Measurements from ENCODE around the gene TRIM71.

Gene TRIM71

DNA sequence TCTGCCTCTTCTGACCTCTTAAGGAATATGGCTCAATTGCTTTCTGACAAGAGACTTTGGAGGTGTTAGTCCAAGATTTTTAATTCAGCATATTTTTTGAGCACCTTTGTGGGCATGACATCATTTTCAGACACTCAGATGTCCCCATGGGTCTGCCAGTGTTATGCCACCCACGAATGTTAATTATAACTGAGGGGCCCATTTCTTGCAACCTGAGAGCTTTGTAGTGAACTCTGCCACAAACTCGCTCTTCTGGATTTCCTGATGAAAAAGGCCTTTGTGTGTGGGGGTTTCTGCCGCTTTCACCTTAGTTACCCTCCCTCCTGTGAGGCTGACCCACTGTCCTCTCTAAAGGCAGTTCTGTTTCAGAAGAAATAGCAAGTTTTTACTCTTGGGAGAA is 69.1 kb downstream of the TRIM71 start:
- no peak for DNase-seq (ENCODE audit: low read depth in 1 of 2, low spot score in 1 of 2)

GRCh38 chr3:32888739-32889138 is 70.9 kb downstream of the TRIM71 start:
- no peak for DNase-seq (ENCODE audit: low read depth in 1 of 2, low spot score in 1 of 2)

- no peak for DNase-seq (ENCODE audit: low read depth in 1 of 2, low spot score in 1 of 2)
Measured at GRCh38 chr3:32890420-32891276, 72.9 kb downstream of the TRIM71 start.

DNA sequence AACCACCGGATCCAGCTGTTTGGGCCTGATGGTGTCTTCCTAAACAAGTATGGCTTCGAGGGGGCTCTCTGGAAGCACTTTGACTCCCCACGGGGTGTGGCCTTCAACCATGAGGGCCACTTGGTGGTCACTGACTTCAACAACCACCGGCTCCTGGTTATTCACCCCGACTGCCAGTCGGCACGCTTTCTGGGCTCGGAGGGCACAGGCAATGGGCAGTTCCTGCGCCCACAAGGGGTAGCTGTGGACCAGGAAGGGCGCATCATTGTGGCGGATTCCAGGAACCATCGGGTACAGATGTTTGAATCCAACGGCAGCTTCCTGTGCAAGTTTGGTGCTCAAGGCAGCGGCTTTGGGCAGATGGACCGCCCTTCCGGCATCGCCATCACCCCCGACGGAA is 73.6 kb downstream of the TRIM71 start:
- DNase-seq (ENCODE audit: low read depth in 1 of 2, low spot score in 1 of 2): no peak

- DNase-seq (ENCODE audit: low read depth in 1 of 2, low spot score in 1 of 2): no peak
Measured at GRCh38 chr3:32892625-32893598, 75.1 kb downstream of the TRIM71 start.

- DNase-seq (ENCODE audit: low read depth in 1 of 2, low spot score in 1 of 2): no peak
Measured at GRCh38 chr3:32894977-32895376, 77.2 kb downstream of the TRIM71 start.

- DNase-seq (ENCODE audit: low read depth in 1 of 2, low spot score in 1 of 2): no peak
Measured at GRCh38 chr3:32895701-32896100, 77.9 kb downstream of the TRIM71 start.

DNA sequence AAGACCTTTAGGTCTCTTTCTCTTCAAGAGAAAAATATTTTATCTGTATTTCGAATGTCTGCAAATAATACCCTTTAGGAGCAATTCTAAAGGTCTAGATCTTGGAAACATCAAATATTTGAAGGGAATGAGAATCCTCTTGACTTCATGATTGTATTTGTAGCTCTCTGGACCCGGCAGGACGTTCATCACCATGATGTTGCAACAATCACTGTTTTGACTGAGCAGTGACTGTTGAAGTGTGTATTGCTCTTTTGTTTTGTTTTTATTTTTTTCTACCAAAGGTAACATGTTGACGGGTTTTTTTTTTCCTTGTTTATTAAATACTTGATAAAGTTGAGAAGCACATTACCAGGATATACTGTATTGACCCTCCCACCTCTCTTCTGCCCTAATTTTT is 78.3 kb downstream of the TRIM71 start:
- DNase-seq (ENCODE audit: low read depth in 1 of 2, low spot score in 1 of 2): no peak

DNA sequence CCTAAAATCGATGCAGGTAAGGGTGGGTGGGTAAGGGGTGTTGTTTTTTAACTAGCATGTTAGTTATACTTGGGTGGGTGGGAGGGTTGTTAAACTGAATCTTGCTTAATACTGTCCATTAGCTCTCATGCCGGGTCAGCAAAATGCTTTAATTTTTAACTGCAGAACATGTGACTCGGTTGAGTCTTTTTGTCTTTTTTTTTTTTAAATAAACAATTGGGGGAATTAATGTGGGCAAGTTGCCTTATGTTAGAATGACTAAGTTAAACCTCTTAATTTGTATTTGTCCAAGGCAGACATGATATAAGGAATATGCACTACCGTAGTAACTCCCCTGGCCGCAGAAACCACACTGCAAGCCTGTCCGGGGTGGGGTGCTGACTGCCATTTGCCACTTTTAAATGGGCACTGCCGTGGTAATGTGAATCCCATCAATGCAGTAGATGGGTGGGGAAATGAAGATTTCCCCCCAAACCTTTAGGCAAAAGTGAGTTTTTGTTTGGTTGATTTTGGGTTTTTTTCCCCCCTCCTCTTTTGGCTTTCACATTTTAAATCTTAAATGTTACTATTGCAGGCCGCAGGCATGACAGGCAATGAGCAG is 79.3 kb downstream of the TRIM71 start:
- no peak for DNase-seq (ENCODE audit: low read depth in 1 of 2, low spot score in 1 of 2)

GRCh38 chr3:32897981-32898623 is 80.3 kb downstream of the TRIM71 start:
- DNase-seq (ENCODE audit: low read depth in 1 of 2, low spot score in 1 of 2): no peak

DNA sequence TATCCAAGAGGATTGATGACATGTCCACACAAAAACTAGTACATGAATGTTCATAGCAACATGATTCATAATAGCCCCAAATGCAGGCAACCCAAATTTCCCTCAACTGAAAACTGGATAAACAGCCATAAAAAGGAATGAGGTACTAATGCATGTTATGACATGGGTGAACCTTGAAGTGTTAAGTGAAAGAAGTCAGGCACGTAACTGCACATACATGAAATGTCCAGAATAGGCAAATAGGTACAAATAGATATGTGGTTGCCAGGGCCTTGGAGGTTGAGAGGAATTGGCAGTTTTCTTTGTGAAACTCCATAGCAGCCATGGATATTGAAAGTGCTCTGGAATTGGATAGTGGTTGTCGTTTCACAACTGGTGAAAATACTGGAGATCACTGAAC is 81.5 kb downstream of the TRIM71 start:
- DNase-seq (ENCODE audit: low read depth in 1 of 2, low spot score in 1 of 2): no peak

DNA sequence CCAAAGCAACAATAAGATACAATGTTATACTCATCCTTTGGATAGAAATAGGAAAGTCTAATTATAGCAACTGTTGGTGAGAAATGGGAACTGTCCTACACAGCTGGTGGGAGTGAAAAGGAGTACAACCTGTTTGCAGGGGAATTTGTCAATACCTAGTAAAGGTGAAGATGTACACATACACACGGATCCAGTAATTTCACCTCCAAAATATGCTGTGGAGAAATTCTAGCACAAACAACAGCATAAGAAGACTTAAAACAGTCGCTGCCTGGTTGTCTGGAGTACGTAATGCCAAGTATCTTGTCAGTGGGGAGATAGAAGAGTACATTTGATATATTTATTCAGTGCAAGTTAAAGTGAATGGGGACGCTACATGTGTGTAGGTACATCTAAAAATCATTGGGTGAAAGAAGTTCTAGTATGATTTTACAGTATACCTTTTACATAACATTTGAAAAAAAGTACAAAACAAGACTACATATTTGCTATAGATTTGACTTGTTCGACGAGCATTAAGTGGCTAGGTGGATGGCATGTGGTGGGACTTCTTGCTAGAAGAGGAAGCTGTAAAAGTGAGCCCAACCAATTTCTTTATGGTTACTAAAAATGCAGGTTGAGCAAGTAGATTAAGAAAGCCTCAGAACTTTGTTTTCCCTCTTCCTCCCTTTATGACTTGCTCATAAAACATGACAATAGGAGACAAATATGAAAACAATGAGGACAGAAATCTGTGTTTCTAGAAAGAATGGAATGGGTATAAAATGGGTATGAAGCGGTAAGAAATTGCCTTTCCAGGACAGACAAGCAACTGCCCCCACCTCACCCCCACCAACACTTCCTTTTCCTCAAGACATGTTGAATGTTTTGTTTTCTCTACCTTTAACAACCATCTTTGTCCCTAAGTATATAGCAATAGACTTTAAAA is 83.5 kb downstream of the TRIM71 start:
- DNase-seq (ENCODE audit: low read depth in 1 of 2, low spot score in 1 of 2): no peak

- peak in 1 of 2 donors; percentile 5 for DNase-seq (ENCODE audit: low read depth in 1 of 2, low spot score in 1 of 2)
Measured at GRCh38 chr3:32902887-32903371, 85.1 kb downstream of the TRIM71 start.

DNA sequence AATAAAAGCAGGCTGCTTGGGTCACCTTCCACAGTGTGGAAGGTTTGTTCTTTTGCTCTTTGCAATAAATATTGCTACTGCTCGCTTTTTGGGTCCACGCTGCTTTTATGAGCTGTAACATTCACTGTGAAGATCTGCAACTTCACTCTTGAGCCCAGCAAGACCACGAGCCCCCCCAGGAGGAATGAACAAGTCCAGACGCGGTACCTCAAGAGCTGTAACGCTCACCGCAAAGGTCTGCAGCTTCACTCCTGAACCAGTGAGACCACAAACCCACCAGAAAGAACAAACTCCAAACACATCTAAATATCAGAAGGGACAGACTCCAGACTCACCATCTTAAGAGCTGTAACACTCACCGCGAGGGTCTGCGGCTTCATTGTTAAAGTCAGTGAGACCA is 86.2 kb downstream of the TRIM71 start:
- DNase-seq (ENCODE audit: low read depth in 1 of 2, low spot score in 1 of 2): no peak

DNA sequence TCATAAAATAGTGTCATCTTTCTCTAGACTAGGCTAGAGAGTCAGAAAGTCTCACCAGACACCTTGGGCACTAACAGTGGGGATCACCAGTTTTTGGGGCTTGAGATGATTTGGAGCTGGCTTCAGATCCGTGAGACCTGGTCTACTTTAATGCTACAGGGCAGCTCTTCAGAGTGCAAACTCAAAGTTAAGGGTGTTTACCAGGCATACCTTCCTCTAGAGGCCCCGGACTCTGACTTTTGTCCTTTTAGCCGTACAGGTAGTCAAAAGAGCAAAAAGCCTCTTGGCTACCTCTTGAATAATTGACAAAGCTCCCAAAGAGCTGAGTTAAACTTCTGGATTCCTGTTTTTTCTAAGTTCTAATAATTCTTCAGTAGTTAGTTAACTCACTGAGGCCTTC is 92.2 kb downstream of the TRIM71 start:
- DNase-seq (ENCODE audit: low read depth in 1 of 2, low spot score in 1 of 2): no peak

DNA sequence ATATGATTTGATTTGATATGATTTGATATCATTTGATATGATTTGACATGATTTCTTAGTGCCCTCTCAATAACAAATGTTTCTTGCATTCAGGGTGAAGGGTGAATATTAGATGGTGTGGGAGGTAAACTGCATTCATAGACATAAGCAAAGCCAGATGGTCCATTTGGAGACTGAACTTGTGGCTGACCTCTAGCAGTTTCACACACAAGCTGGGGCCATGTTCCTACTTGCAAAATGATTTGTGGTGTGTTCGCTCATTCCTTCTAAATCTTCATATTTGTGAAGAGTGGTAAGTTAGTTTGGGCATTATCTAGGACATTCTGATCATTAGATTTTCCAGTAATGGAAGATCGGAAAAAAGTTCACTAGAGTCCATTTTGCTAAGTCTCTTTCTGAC is 93.2 kb downstream of the TRIM71 start:
- no peak for DNase-seq (ENCODE audit: low read depth in 1 of 2, low spot score in 1 of 2)

GRCh38 chr3:32912046-32912445 is 94.2 kb downstream of the TRIM71 start:
- no peak for DNase-seq (ENCODE audit: low read depth in 1 of 2, low spot score in 1 of 2)

- no peak for DNase-seq (ENCODE audit: low read depth in 1 of 2, low spot score in 1 of 2)
Measured at GRCh38 chr3:32913790-32914446, 96.1 kb downstream of the TRIM71 start.

- no peak for DNase-seq (ENCODE audit: low read depth in 1 of 2, low spot score in 1 of 2)
Measured at GRCh38 chr3:32919920-32920319, 102.1 kb downstream of the TRIM71 start.
